ENCODE measurements around the gene NIP7.
"Not testable (repeated sequence)": the region's sequence is repeated elsewhere in the genome, so short reads cannot be mapped to it uniquely, and the experiment has no call there.

The NIP7 gene

GRCh38 chr16:69345923-69346322 is 6.4 kb downstream of the NIP7 start:
- DNase-seq (no peak), ATAC-seq (no peak)

- DNase-seq (no peak), ATAC-seq (no peak)
Measured at GRCh38 chr16:69346683-69347082, 7.1 kb downstream of the NIP7 start.

GRCh38 chr16:69348222-69348621 is 8.7 kb downstream of the NIP7 start:
- DNase-seq (no peak), ATAC-seq (no peak)

- DNase-seq = no peak
- ATAC-seq = no peak
Measured at GRCh38 chr16:69349536-69349935, 10.0 kb downstream of the NIP7 start.

GRCh38 chr16:69350536-69351133 is 11.1 kb downstream of the NIP7 start:
- DNase-seq (no peak), ATAC-seq (no peak)

GRCh38 chr16:69351309-69352027 is 11.9 kb downstream of the NIP7 start, which contains the start of gene TMED6:
Gene TMED6 (minus strand): TSS chr16:69351786. CDS start chr16:69351753, 33 bp downstream.
- ATAC-seq (no peak), DNase-seq (no peak)

- not testable (repeated sequence) for ATAC-seq, DNase-seq
Measured at GRCh38 chr16:69360070-69360469, 20.5 kb downstream of the NIP7 start.

- DNase-seq (no peak), ATAC-seq (no peak)
Measured at GRCh38 chr16:69363281-69363717, 23.7 kb downstream of the NIP7 start.

- ATAC-seq (no peak), DNase-seq (no peak)
Measured at GRCh38 chr16:69364088-69364487, 24.5 kb downstream of the NIP7 start.

- ATAC-seq = no peak
- DNase-seq = no peak
Measured at GRCh38 chr16:69365901-69366300, 26.3 kb downstream of the NIP7 start.

- DNase-seq = no peak
- ATAC-seq = no peak
Measured at GRCh38 chr16:69366431-69366830, 26.9 kb downstream of the NIP7 start.

- no peak for DNase-seq
- no peak for ATAC-seq
Measured at GRCh38 chr16:69367980-69368379, 28.4 kb downstream of the NIP7 start.

GRCh38 chr16:69368866-69369265 is 29.3 kb downstream of the NIP7 start:
- no peak for DNase-seq
- no peak for ATAC-seq

- ATAC-seq = no peak
- no peak for DNase-seq
Measured at GRCh38 chr16:69371564-69371963, 32.0 kb downstream of the NIP7 start.

GRCh38 chr16:69373019-69373418 is 33.4 kb downstream of the NIP7 start:
- no peak for ATAC-seq

GRCh38 chr16:69376393-69377059 is 37.0 kb downstream of the NIP7 start:
- DNase-seq (no peak), ATAC-seq (no peak)

More at GRCh38 chr16:69373019-69373418, 33.4 kb downstream of the NIP7 start:
- no peak for DNase-seq

GRCh38 chr16:69378036-69378435 is 38.5 kb downstream of the NIP7 start:
- no peak for DNase-seq
- ATAC-seq = no peak

GRCh38 chr16:69378760-69379159 is 39.2 kb downstream of the NIP7 start:
- DNase-seq = no peak
- ATAC-seq = no peak

GRCh38 chr16:69381231-69381630 is 41.7 kb downstream of the NIP7 start:
- DNase-seq (no peak), ATAC-seq (no peak)

GRCh38 chr16:69382421-69382820 is 42.8 kb downstream of the NIP7 start:
- no peak for DNase-seq
- no peak for ATAC-seq

- ATAC-seq = no peak
- no peak for DNase-seq
Measured at GRCh38 chr16:69384974-69385373, 45.4 kb downstream of the NIP7 start.

- DNase-seq (no peak), ATAC-seq (no peak)
Measured at GRCh38 chr16:69386596-69386995, 47.0 kb downstream of the NIP7 start.

Data from stimulated activated naive CD8-positive, alpha-beta T cell treated with anti-CD3 and anti-CD28 coated beads, Interleukin-15, Interleukin-2, amounts not matched to agents 100 U/mL and 50 U/mL, for 24 hours (primary cell).